Mononuclear cell (primary cell): Measurements from ENCODE around the gene SLTM. TPM values are rescaled to one million over a fixed set of nuclear protein-coding genes. Genes with fewer than 3 reads are reported as not detected.
"Not testable (repeated sequence)": the region's sequence is repeated elsewhere in the genome, so short reads cannot be mapped to it uniquely, and the experiment has no call there.

Experiments used
- H3K27me3 ChIP-seq: 2 replicates; pipeline ENCODE4 v1.6.0; 2011; ENCODE audit warnings: low read length, control low read depth; ENCODE audit not compliant: insufficient read depth
- H3K4me1 ChIP-seq: 2 replicates; pipeline ENCODE4 v1.5.1; 2011; ENCODE audit warnings: mild to moderate bottlenecking, low read length, control low read depth; ENCODE audit not compliant: insufficient read depth
- H3K4me3 ChIP-seq: 2 replicates; pipeline ENCODE4 v1.5.1; 2011; ENCODE audit warnings: mild to moderate bottlenecking, low read length, moderate library complexity
- H3K9me3 ChIP-seq: 2 replicates; pipeline ENCODE4 v1.5.1; 2011; ENCODE audit warnings: low read depth, mild to moderate bottlenecking, control low read depth, low read length
- total RNA-seq: library from RNA; depleted of rRNA; stranded (reverse); fragments of >200 nt; gene quantifications from one replicate; pipeline ENCODE4 v1.2.3, GENCODE V29; 2012

SLTM gene
- total RNA-seq, 1 donor: 183 TPM

DNA sequence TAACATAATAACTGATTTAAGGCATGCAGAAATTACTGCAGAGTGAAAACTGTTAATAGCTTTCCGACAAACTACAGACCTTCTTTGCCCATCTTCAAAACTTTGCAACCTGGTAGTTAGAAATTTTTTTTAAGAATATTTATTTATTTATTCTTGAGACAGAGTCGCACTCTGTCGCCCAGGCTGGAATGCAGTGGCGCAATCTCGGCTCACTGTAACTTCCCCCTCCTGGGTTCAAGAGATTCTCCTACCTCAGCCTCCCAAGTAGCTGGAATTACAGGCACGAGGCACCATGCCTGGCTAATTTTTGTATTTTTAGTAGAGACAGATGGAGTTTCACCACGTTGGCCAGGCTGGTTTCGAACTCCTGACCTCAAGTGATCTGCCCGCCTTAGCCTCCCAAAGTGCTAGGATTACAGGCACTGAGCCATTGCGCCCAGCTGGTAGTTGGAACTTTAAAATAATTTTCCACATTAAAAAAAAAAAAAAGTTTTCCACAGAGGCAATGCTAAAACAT, 15.8 kb downstream of the SLTM start:
- not testable (repeated sequence) for H3K4me3 ChIP-seq, H3K27me3 ChIP-seq, H3K4me1 ChIP-seq, H3K9me3 ChIP-seq

DNA sequence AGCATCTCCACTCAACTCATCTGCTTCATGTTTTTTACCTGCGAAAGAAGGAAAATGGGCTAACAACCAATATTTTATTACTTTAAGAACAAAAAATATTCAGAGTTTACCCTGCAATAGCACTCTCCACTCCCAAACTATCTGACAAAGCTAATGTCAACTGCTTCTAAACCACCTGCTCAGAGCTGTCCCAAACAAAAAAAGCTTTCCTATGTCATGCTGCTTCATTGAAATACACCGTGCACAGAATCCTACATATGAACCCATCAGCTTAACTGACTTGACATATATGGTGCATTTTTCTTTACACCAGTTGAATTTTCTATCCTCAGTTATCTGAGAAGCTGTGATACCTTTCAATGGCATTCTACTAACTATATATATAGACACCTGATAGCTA, 16.5 kb downstream of the SLTM start:
- Histone ChIP-seq H3K9me3 (no peaks in the 10 kb centered on the region), H3K4me1 (peaks cover 9% of the 10 kb centered on the region), H3K4me3 (no peak overlapping the region), H3K27me3 (no peaks in the 10 kb centered on the region)

DNA sequence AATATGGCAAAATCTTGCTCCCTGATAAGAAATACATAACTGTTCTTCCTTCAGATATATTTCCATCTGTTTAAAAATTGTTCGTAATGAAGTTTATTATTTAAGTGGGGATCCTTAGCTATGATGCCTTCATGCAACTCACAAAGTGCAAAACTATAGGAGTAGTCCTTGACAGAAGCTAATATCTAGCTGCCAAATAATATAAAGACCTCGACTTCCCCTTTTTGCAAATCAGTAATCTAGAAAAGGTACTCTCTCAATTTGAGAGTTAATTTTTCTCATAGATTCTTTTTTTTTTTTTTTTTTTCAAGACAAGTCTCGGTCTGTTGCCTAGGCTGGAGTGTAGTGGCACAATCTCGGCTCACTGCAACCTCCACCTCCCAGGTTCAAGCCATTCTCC, 23.0 kb downstream of the SLTM start:
- H3K27me3 ChIP-seq: no peaks in the 10 kb centered on the region
- no peaks in the 10 kb centered on the region for H3K9me3 ChIP-seq
- H3K4me1 ChIP-seq: peaks cover 12% of the 10 kb centered on the region
- no peak overlapping the region for H3K4me3 ChIP-seq

DNA sequence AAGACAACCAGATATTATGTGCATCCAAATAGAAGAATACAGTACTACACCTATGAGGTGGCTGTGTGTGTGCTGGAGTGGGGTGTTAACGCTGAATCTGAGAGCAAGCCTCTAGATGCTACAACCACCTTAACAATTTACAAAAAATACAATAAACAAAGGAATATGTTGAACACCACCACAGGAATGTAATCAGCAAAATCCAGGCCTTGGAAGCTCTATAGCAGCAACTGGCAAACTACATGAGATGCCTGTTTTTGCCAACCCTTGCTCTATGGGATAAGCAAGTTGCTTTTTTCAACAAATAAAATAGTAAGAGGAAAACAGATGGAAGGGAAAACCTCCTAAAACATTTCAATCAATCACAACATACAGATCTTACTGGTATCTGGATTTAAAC, 23.9 kb downstream of the SLTM start:
- Histone ChIP-seq H3K4me1 (peaks cover 12% of the 10 kb centered on the region), H3K9me3 (no peaks in the 10 kb centered on the region)

DNA sequence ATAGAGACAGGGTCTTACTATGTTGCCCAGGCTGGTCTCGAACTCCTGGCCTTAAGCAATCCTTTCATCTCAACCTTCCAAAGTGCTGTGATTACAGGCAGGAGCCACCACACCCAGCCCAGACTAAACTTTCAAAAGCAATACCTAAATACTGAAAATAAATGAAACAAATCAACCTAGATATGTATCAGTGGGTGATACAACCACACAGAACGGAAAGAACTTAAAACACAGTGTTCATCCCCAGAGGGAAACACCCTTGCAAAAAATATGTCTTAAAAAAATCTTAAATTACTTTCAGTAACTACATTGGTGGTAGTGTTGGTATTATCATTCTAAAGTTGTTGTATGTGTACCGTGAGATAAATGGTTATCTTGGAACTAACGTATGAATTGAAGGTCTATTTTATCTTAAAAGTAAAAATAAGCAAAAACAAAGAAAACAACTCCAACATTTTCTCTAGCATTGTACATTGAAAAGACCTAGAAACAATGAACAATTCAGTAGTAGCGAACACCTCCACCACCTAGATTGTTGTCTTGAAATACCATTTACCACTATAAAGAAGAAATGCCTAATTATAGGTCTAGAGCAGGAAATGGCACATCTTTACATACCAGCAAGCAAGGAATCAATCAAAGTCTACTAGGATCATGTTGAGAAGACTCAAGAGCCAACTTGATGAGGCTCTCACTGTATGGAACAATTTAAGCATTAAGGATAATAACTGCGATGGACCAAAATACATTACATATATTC, 24.7 kb downstream of the SLTM start:
- Histone ChIP-seq H3K4me3 (no peak overlapping the region), H3K4me1 (peaks cover 12% of the 10 kb centered on the region), H3K9me3 (no peaks in the 10 kb centered on the region), H3K27me3 (no peaks in the 10 kb centered on the region)

More for the DNA sequence above, 23.9 kb downstream of the SLTM start:
- Histone ChIP-seq H3K4me3 (no peak overlapping the region), H3K27me3 (no peaks in the 10 kb centered on the region)

DNA sequence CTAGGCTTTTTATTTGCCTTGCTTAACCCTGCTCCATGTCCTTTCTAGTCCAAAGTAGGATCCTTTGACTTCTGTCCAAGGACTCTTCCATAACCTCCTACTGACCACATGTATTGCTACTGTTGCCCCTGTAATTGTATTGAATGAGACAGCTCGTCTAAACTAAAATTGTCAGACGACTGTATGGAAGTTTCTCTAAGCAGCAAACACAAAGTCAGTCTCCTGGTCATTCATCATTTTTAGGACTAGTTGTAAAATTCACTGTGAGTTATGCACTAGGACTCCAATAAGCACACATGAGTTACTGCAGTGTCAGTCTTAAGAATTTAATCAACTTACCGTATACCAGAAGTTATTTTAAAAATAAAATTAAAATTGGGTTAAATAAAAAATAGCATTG, 32.8 kb downstream of the SLTM start:
- Histone ChIP-seq H3K4me3 (no peak overlapping the region), H3K27me3 (no peaks in the 10 kb centered on the region), H3K9me3 (no peaks in the 10 kb centered on the region), H3K4me1 (no peaks in the 10 kb centered on the region)

DNA sequence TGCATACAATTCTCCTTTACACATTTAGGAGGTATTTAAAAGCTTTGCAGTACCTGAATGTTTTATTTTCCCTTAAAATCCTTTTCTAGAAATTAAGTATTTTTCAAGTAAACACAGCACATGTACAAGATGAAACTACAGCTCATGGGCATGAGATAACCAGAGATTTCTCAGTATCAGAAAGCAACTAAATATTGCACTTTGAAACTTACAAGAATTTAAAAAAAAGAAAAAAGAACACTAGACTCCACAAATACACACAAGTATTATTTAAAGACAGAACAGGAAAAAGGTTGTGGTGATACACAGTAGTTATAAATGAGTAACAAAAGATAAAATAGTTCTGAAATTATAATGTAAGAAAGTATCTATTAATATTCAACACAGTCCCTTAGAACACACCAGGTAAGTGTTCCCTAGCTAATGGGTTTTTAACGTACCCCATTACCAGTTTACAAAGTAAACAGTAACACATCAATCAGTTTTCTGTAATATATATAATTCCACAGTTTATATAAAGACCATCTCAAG, 35.3 kb downstream of the SLTM start:
- Histone ChIP-seq H3K4me3 (no peak overlapping the region), H3K4me1 (no peaks in the 10 kb centered on the region)

DNA sequence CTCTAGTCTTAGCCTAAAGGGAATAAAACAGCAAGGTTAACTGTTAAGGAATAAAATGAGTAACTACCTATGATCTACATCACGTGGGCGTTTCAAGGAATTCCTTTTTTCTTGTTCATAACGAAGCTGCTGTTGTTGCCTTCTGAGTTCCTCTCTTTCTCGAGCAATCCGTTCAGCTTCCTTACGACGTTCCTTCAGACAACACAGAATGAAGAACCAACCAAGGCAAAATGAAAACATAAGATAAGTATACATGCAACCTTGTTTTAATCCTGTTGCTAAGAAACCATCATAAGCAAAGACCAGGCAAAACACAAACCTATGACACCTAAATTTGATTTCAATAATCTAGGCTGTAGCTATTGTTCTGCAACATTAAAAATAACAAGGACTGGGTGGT, 44.1 kb downstream of the SLTM start:
- Histone ChIP-seq H3K27me3 (no peaks in the 10 kb centered on the region), H3K4me1 (peaks cover 3% of the 10 kb centered on the region), H3K4me3 (no peak overlapping the region), H3K9me3 (no peaks in the 10 kb centered on the region)

More for the DNA sequence above, 35.3 kb downstream of the SLTM start:
- Histone ChIP-seq H3K9me3 (no peaks in the 10 kb centered on the region), H3K27me3 (no peaks in the 10 kb centered on the region)

DNA sequence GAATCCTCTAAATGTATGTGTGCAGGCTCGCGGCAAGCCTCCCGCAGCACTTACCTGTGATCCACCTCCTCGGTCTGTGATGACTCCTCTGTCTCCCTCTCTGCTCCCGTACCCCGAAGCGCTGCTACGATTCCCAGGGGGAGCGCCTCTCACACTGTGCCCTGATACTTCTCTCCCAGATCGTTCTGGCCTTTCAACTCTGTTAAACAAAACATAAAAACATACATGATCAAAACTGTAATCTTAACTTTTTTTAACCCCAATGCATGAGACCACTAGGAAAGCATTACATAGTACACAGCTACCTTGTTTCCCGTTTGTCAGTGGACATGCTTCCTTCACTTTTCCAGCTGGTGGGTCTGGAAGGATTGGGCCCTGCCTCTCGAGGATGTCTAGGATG, 46.6 kb downstream of the SLTM start:
- no peaks in the 10 kb centered on the region for H3K27me3 ChIP-seq
- no peaks in the 10 kb centered on the region for H3K9me3 ChIP-seq
- H3K4me1 ChIP-seq: peaks cover 9% of the 10 kb centered on the region
- no peak overlapping the region for H3K4me3 ChIP-seq

DNA sequence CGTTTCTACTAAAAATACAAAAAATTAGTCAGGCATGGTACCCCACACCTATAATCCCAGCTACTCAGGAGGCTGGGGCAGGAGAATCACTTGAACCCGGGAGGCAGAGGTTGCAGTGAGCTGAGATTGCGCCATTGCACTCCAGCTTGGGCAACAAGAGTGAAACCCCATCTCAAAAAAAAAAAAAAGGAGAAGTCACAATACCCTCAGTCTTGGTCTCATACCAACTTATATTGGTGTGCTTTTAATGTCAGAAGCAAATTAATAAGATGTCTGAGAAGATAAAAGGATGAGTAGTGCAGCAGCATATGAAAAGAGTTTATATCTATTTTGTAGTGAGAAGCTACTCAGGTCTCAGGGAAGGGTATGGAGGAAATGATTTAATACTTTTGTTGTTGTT, 49.6 kb downstream of the SLTM start:
- H3K9me3 ChIP-seq, H3K27me3 ChIP-seq, H3K4me3 ChIP-seq, H3K4me1 ChIP-seq: not testable (repeated sequence)

DNA sequence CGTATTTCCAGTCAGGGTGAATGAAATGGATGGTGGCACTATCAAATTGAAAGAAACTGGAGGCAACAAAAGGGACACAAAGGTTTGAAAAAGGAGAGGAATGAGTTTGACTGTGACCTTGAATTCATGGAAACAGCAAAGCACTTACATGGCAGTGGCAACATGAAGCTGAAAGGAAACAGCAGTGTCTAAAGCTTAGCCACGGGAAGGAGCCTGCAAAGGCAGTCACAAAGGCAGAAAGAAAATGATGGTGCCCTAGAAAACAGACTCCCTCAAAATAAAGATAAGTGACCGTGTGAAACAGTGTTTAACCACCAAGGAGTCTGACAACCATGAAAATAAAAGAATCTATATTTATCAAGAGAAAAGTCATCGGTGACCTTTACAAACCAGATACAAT, 51.2 kb downstream of the SLTM start:
- Histone ChIP-seq H3K27me3 (no peaks in the 10 kb centered on the region), H3K4me3 (no peak overlapping the region), H3K4me1 (peaks cover 9% of the 10 kb centered on the region), H3K9me3 (no peaks in the 10 kb centered on the region)

DNA sequence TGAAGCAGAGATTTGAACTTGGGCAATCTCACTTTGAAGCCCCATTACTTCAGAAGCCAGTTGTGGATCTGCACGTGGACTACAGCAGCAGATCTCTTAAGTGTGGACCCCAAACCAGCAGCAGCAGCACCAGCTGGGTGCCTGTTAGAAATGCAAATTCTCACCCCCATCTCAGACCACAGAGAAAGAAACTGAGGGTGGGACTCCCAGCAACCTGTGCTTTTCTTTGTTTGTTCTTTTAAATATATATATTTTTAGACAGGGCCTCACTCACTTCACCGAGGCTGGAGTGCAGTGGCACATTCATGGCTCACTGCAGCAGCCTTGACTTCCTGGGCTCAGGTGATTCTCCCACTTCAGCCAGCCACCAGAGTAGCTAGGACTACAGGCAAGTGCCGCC, 53.2 kb downstream of the SLTM start:
- Histone ChIP-seq H3K4me3 (no peak overlapping the region), H3K27me3 (no peaks in the 10 kb centered on the region), H3K4me1 (peaks cover 9% of the 10 kb centered on the region), H3K9me3 (no peaks in the 10 kb centered on the region)

DNA sequence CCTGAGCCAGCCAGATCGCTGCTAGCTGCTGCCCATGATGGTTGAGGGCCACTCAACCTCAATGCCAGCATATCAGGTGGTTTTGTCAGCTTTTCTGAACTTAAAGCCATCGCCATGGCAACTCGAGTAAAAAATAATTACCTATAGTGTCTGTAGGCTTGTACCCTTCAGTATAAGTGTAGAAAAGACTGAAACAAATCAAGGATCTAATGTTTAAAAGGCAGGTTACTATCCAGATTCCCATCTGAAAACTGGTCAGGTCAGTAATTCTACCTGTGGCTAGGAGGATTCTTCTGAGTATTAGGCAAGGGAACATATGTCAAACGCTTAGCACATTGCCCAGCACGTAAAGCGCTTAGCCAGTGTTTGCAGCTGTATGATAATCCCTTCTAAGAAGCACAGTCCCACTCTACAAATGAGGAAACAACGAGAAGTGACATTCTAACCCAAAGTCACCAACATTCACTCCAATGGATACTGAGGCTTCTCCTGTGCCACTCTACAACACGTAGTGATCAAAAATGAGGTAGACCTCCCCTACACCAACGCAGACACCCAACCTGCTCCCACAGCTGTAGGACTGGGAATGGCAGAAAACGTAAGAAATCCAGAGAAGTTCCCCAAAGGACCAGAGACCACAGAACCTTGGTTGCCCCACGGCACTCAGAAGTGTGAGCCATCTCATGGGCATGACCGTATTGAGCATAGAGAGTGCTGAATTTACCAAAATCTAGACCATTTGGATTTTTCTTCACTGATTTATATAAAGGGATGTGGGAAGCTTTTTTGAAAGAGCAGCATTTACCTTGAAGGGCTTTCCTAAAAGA, 55.3 kb downstream of the SLTM start:
- H3K4me3 ChIP-seq: no peak overlapping the region
- H3K27me3 ChIP-seq: no peaks in the 10 kb centered on the region
- no peaks in the 10 kb centered on the region for H3K9me3 ChIP-seq
- peaks cover 6% of the 10 kb centered on the region for H3K4me1 ChIP-seq

DNA sequence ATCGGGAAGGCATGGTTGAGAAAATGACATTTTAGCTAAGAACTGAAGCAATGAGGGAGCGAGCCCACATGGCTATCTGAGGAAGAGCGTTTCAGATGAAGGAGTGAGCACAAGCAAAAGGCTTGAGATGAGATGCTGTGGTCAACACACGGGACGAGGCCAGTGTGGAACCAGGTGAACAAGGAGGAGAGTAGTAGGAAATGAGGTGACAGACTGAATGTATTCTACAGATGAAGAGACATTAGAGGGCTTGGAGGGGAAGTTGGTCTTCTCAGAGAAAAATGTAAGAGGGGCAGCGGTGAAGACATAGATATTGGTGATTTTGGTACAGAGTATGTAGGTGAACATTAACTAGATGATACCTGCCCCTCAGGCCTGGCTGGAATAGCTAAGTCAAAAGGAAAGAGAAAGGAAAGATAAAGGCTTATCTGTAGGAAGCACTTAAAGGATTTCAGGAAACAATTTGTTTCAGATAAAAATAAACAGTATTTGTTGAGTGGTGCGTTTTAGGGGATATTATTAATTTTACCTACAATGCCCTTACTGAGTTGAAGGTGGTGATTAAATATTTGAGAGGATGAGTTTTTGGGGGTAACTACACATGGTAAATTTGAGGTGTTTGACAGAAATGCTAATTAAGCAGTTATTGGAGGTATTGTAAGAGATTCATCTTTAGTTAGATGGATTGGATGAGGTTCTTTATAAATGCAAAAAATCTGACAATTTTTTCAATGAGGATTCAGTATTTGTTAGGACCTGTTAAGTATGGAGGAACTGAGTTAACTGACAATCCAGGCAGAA, 57.0 kb downstream of the SLTM start:
- Histone ChIP-seq H3K4me1 (peaks cover 8% of the 10 kb centered on the region), H3K27me3 (no peaks in the 10 kb centered on the region), H3K4me3 (no peak overlapping the region), H3K9me3 (no peaks in the 10 kb centered on the region)

DNA sequence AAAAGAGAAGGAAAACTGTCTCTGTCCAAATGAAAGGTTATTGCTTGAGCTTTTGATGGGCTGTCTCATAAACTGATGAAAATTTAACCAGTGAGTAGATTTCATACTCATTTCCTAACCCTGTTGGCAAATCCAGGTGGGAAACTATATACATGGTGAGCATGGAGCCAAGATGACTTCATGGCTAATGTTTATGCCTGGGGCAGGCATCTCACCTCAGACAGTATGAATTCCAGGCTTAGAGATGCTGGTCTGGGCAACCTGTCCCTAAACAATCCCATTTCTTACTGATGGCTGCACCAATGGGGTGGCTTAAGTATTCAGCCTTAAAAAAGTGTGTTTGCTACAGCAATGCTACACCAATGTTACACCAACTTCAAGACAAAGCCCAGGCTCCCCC, 58.1 kb downstream of the SLTM start:
- Histone ChIP-seq H3K4me1 (peaks cover 8% of the 10 kb centered on the region), H3K27me3 (no peaks in the 10 kb centered on the region), H3K9me3 (no peaks in the 10 kb centered on the region), H3K4me3 (no peak overlapping the region)
